HFF-Myc (cell line): Measurements from ENCODE around the gene JARID2.

Experiments used
- DNase-seq: peaks from one replicate; pipeline ENCODE4 v3.0.0-alpha.2; 2011; ENCODE audit warnings: low read depth; ENCODE audit errors: extremely low read depth
- H3K4me3 ChIP-seq: replicated peaks from 2 replicates; pipeline ENCODE4 v1.5.1; 2011; ENCODE audit warnings: low read depth, mild to moderate bottlenecking, control low read depth, low read length
- TF ChIP-seq, protein P1 (sequence below): IDR thresholded peaks from 2 replicates; pipeline ENCODE4 v1.5.1; 2012; ENCODE audit warnings: mild to moderate bottlenecking, low read depth, low read length, control low read depth; ENCODE audit errors: missing control alignments

JARID2 gene

DNA sequence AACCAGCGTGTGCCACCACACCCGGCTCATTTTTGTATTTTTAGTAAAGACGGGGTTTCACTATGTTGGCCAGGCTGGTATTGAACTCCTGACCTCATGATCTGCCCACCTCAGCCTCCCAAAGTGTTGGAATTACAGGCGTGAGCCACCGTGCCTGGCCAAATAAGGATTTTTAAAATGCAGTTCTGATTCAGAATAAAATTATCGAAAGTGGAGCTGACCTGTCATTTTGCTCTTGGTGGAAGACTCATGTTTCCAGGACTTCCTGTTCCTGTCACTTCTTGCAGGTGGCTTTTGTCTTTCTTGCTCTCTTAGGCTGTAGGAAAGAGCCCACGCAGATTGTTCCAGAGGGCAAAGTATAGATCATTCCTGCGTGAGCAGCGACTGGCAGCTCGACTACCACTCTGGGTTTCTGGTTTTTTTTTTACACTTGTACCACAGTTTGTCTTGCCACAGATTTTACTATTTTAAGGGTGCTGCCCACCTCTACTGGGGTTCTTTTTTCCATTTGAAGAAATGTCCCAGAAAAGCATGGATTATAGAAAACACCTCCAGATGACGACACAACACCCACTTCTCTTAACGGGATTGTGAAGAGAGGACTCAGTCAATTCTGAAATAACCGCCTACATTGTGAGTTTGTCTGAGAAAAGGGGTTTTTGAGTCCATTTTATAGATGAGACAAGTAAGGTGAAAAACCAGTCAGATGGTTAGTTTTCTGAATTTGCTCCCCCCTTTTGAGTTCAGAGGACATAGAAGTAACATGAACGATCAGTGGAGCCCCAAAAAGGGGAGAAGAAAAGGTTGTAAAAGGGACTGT lies 7.5 kb downstream of the JARID2 start:
- TF ChIP-seq, protein P1, sequence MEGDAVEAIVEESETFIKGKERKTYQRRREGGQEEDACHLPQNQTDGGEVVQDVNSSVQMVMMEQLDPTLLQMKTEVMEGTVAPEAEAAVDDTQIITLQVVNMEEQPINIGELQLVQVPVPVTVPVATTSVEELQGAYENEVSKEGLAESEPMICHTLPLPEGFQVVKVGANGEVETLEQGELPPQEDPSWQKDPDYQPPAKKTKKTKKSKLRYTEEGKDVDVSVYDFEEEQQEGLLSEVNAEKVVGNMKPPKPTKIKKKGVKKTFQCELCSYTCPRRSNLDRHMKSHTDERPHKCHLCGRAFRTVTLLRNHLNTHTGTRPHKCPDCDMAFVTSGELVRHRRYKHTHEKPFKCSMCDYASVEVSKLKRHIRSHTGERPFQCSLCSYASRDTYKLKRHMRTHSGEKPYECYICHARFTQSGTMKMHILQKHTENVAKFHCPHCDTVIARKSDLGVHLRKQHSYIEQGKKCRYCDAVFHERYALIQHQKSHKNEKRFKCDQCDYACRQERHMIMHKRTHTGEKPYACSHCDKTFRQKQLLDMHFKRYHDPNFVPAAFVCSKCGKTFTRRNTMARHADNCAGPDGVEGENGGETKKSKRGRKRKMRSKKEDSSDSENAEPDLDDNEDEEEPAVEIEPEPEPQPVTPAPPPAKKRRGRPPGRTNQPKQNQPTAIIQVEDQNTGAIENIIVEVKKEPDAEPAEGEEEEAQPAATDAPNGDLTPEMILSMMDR = no peak
- H3K4me3 ChIP-seq = no peak overlapping the region
- no peak for DNase-seq

DNA sequence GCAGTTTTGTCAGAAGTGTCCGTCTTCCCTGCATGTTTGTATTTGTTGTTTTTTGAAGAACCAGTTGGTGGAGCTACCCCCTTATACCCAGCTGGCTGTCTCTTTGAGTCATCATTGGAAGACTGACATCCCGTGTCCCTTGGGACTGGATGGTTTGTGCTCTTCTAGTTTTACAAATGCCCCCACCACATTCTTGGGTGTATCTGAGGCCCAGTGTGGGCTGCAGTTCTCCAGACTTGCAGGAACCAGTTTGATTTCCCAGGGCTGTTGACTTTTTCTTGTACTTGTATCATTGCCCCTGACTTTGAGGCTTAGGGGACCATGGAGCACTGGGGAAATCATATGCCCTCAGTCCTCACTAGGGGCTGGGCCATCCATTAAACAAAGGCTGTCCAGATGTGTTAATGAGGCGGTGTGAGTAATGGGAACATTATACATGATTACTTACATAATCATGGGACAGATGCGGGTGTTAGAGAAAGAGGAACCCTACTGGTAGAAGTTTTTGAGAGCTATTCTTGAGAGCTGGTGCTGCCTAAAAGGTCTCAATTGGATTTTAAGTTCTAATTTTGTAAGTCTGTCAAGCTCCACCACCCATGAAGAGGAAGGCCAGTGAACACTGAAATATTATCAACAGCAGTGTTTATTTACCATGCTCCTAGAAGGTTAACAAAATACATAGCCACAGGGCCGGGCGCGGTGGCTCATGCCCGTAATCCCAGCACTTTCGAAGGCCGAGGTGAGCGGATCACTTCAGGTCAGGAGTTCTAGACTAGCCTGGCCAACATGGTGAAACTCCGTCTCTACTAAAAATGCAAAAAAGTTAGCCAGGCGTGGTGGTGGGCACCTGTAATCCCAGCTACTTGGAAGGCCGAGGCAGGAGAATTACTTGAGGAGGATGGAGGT lies 8.5 kb downstream of the JARID2 start:
- DNase-seq = no peak
- TF ChIP-seq, protein P1 = no peak
- no peak overlapping the region for H3K4me3 ChIP-seq

DNA sequence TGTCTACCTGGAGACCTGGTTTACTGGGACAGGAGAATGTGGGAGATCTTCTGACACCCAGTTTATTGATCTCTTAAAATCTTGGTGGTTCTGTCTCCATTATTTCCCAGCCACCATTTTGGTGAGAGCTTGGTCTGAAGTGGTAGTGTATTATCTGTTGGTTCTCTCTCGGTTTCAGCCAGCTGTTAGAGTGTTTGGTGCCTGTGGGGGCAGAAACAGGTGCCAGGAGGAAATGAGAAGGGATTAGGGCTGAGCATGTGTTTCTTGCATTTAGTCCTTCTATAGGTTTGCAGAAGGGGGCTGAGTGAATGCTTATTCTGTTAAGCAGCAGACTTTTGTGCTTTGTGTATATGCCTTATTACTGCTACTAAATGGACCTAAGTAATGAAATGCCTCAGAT lies 9.6 kb downstream of the JARID2 start:
- no peak for DNase-seq
- H3K4me3 ChIP-seq = no peak overlapping the region
- TF ChIP-seq, protein P1 = no peak

DNA sequence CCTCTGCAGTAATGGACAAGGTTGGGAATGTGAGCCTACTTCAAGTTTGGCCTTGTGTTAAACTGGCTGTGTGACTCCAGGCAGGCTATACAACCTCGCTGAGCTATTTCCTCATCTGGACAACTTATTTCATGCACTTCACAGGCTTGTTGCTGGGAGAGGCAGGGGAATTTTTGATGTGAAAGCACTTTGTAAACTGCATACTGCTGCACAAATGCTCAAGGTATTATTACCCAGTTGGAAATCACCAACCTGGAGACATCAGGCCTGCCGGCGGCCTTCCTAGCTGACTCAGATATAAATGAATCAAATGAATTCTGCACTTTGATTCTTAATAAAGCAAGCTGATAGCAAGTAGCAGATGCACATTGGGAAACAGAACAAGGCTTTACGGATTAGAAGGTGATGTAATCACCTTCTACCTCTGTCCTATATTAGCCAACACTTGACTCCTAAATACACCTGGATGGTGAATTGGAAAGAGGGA lies 10.1 kb downstream of the JARID2 start:
- TF ChIP-seq, protein P1 = no peak
- no peak overlapping the region for H3K4me3 ChIP-seq
- DNase-seq = no peak

DNA sequence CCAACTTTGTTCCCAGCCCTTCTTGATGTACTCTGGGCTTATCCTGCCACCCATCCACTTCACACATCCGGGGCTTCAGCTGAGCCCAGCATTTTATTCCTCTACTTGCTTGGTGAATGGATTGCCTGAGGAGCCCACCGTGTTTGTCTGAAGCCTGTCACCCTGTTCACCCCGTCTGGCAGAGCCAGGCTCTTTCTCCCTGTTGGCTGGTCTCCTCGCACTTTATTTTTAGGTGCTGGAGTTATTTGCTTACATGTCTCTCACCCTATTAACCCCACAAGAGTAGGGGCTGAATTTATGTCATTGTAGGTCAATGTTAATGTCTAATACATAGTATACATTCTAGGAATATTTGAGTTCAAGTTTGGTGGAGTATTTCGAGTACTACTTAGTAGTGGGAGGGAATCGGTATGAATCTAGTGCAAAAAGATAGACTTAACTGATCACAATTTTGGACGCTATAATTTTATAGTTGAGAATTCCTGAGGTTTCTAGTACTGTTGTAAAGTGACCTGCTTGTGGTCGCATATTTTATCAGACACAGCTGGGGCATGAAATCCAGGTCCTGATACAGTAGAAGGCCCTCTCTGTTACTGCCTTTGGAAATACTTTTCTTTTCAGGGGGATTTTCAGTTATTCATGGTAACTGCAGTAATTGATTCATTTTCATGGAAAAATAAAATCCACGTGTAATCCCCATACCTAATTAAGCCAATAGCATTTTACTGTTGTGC lies 10.8 kb downstream of the JARID2 start:
- DNase-seq = no peak
- TF ChIP-seq, protein P1 = no peak
- no peak overlapping the region for H3K4me3 ChIP-seq

DNA sequence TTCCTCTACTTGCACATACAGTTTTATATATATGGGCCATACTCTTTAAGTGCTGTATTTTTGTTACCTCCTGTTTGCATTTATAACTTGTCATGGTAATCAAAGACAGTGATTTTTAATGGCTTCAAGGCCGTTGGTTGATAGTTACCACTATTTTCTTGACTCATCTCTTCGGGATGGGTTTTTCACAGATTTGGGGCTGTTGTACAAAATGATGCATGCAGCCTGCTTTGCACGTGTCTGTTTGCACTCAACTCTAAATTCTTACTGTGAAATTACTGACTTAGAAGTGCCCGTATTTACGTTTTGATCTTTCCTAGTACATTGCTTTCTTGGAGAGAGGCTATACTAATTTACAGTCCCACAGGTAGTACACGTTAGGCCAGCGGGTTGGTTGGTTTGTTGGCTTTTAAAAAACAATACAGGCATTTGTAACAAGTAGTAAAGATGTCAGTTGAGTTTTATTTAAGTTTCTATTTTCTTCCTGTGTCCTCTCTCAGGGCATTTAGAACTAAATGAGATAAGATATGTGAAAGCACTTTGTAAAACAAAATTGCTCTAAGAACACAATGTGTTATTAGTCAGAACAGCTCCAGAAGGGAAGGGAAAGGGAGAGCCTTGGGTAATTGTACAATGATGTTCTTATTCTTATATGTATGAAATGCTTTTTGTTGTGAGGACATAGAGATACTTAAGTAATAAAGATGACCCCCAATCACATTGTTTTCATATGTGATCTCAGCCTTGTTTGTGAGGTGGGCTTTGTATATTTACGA lies 11.7 kb downstream of the JARID2 start:
- H3K4me3 ChIP-seq = no peak overlapping the region
- TF ChIP-seq, protein P1 = no peak
- no peak for DNase-seq
